ENCODE results near the gene PINK1.

The PINK1 gene

GRCh38 chr1:20611652-20612051, 21.6 kb upstream of the PINK1 start:
- FAIRE-seq: no peak

GRCh38 chr1:20612221-20612746, 21.0 kb upstream of the PINK1 start:
- FAIRE-seq: no peak

GRCh38 chr1:20614131-20614579, 19.1 kb upstream of the PINK1 start:
- no peak for FAIRE-seq

- FAIRE-seq: no peak
Observed at GRCh38 chr1:20615946-20616846, 17.1 kb upstream of the PINK1 start.

- FAIRE-seq: no peak
Observed at GRCh38 chr1:20616847-20617487, 16.3 kb upstream of the PINK1 start.

GRCh38 chr1:20618550-20618949, 14.7 kb upstream of the PINK1 start:
- FAIRE-seq: no peak

- no peak for FAIRE-seq
Observed at GRCh38 chr1:20619999-20620398, 13.3 kb upstream of the PINK1 start.

GRCh38 chr1:20621012-20621411, 12.2 kb upstream of the PINK1 start:
- FAIRE-seq: no peak

- FAIRE-seq: no peak
Observed at GRCh38 chr1:20624709-20625108, 8.5 kb upstream of the PINK1 start.

- FAIRE-seq: no peak
Observed at GRCh38 chr1:20625176-20626097, 7.8 kb upstream of the PINK1 start.

- no peak for FAIRE-seq
Observed at GRCh38 chr1:20626098-20626427, 7.2 kb upstream of the PINK1 start.

GRCh38 chr1:20626524-20626923, 6.7 kb upstream of the PINK1 start:
- FAIRE-seq: no peak

- FAIRE-seq: no peak
Observed at GRCh38 chr1:20630729-20631128, 2.5 kb upstream of the PINK1 start.

GRCh38 chr1:20632386-20632785, 872 bp upstream of the PINK1 start:
- no peak for FAIRE-seq

- no peak for FAIRE-seq
Observed at GRCh38 chr1:20634065-20634593, 871 bp downstream of the PINK1 start.

- FAIRE-seq: no peak
Observed at GRCh38 chr1:20634594-20635084, 1.4 kb downstream of the PINK1 start.

GRCh38 chr1:20636785-20637347, 3.6 kb downstream of the PINK1 start:
- FAIRE-seq: no peak

GRCh38 chr1:20640183-20640597, 6.9 kb downstream of the PINK1 start:
- FAIRE-seq: no peak

GRCh38 chr1:20641975-20642374, 8.7 kb downstream of the PINK1 start:
- no peak for FAIRE-seq

GRCh38 chr1:20643080-20643479, 9.8 kb downstream of the PINK1 start:
- FAIRE-seq: no peak

GRCh38 chr1:20644416-20644815, 11.2 kb downstream of the PINK1 start:
- FAIRE-seq: no peak

GRCh38 chr1:20645414-20645813, 12.2 kb downstream of the PINK1 start:
- FAIRE-seq: no peak
